ENCODE measurements around the gene DFFA.
"Not testable (repeated sequence)": the region's sequence is repeated elsewhere in the genome, so short reads cannot be mapped to it uniquely, and the experiment has no call there.

DFFA gene

DNA sequence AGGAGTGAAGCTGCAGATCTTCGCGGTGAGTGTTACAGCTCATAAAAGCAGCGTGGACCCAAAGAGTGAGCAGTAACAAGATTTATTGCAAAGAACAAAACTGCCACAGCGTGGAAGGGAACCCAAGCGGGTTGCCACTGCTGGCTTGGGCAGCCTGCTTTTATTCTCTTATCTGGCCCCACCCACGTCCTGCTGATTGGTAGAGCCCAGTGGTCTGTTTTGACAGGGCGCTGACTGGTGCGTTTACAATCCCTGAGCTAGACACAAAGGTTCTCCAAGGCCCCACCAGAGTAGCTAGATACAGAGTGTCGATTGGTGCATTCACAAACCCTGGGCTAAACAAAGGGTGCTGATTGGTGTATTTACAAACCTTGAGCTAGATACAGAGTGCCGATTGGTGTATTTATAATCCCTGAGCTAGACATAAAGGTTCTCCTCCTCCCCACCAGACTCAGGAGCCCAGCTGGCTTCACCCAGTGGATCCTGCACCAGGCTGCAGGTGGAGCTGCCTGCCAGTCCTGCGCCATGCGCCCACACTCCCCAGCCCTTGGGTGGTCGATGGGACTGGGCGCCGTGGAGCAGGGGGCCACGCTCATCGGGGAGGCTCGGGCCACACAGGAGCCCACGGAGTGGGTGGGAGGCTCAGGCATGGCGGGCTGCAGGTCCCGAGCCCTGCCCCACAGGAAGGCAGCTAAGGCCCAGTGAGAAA is 46.3 kb downstream of the DFFA start:
- DNase-seq = not testable (repeated sequence)

DNA sequence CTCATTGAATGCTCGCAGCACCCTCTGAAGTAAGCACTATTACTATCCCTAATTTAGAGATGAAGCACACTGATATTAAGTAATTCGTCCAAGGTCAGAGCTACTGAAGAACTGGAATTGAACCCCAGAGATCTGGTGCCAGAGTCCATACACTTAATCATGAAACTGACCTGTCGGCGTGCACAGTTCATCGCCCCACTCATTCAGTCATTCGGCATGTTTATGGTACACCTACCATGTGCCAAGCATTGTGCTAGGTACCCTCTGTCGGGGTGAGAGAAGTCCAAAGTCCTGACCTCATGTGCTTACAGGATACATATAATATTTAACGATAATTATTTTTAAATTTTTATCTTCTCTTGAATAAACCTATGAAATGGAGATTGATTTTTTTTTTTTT is 47.7 kb downstream of the DFFA start:
- DNase-seq = no peak

DNA sequence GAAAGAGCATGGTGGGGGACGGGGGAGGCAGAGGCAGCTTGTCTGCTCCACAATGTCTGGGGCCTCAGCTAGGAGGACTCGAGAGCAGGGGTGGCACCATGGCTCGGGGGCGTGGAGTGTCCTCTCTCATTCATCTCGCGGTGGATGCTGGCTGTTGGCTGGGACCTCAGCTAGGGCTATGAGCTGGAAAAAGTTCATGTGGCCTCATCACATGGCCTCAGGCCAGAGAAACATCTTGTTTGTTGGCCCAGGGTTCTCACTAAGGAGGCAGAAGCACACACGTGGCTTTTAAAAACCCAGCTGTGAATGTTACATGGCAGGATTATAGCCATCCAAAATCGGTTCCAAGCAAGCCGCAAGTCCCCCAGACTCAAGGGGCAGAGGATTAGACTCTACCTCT is 48.3 kb downstream of the DFFA start:
- no peak for DNase-seq

DNA sequence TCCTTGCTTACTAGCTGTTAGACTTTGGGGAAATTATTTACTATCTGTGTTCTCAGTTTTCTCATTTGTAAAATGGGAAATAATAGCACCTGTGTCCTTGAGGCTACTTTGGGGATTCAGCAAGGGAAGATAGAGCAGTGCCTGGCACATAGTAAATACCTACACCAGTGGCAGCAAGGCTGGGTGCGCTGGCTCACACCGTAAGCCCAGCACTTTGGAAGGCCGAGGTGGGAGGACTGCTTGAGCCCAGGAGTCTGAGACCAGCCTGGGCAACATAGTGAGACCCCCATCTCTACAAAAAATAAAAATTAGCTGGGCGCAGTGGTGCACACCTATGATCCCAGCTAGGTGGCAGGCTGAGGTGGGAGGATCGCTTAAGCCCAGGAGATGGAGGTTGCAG is 50.7 kb downstream of the DFFA start:
- no peak for DNase-seq

DNA sequence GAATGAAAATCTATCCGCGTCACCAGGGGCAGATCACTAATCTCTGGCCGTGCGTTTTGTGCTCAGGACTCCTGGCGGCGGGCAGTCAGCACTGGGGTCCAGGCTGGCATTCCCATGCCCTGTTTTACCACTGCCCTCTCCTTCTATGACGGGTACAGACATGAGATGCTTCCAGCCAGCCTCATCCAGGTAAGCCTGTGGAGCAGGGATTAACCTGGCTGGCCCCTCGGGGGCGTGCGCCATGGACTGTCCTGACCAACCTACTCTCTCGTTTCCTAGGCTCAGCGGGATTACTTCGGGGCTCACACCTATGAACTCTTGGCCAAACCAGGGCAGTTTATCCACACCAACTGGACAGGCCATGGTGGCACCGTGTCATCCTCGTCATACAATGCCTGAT is 53.0 kb downstream of the DFFA start:
- DNase-seq = no peak

DNA sequence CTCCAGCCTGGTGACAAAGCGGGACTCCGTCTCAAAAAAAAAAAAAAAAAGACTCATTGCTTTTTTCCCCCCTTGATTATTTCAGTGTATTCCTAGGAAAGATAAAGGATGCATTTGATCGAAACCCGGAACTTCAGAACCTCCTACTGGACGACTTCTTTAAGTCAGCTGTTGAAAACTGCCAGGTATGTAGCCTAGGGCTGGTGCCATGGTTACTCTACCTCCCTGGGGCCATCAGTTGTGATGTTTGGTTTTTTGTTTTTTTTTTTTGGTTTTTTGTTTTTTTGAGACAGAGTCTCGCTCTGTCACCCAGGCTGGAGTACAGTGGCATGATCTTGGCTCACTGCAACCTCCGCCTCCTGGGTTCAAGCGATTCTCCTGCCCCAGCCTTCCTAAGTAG is 53.6 kb downstream of the DFFA start:
- DNase-seq = not testable (repeated sequence)

DNA sequence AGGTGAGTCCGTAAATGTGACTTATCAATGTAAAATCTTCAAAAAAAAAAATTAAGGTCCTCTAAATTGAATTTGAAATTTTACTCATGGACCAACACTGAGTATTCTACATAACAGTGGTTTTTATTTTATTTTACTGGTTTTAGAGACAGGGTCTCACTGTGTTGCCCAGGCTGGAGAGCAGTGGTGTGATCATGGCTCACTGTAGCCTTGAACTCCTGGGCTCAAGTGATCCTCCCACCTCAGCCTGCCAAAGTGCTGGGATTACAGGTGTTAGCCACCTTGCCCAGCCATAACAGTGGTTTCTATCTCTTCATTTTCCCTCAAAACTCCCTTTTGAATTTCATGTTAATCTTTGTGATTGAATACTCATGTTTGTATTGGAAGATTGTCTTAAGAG is 56.4 kb downstream of the DFFA start:
- DNase-seq = not testable (repeated sequence)

DNA sequence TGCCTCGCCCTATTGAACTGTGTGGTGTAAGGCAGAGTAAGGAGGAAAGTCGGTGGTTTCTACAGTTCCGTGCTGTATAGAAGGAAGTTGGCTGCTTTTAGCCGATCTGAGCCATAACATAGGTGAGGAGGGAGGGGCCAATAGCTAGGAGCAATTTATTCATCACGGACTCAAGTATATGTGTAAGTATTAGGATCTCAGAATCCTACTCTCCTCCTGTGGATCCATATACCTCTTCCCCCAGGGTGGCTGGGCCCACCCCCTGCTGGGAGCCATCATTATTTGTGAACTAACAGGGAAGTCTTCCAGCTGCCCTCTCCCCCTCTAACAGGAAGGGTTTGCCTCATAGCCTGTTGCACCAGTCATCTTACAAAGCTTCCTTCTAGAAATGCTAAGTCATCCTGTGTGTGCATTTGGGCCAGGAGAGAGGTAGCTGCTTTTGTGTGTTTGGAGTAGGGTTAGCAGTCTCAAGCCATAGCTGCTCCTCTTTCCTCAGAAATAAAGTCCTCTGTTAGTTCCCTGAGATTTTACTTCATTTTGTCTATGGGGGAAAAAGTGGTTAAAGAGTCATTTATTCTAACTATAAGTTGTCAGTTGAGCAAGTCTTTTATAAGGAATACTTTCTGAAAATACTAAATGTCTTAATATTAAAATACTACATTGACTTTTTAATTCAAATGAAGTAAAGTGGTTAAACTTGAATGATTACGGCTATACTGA is 57.0 kb downstream of the DFFA start:
- DNase-seq = peak; percentile 99

DNA sequence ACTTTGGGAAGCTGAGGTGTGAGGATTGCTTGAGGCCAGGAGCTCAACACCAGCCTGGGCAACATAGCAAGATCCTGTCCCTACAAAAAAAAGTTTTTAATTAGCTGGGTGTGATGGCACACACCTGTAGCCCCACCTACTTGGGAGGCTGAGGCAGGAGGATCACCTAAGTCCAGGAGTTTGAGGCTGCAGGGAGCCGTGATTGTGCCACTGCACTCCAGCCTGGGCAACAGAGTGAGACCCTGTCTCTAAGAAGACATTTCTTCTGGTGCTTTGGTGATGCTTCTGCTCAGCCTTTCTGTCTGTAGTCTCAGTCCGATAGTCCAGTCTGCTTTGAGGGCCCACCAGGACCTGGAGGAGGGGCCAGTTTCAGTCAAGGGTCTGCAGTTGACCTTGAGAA is 65.1 kb downstream of the DFFA start:
- DNase-seq = no peak

All from GF-D8 (cell line).